HepG2 (cell line): Measurements from ENCODE around the gene ANXA9. TPM values are rescaled to one million over a fixed set of nuclear protein-coding genes. Genes with fewer than 3 reads are reported as not detected.

Experiments
- GZF1 ChIP-seq: sonication (generic); formaldehyde crosslinking; IDR thresholded peaks from 2 replicates; pipeline ENCODE4 v1.5.1; 2020; ENCODE audit warnings: mild to moderate bottlenecking, missing genetic modification reagents
- JDP2 ChIP-seq: sonication (generic); formaldehyde crosslinking; IDR thresholded peaks from 2 replicates; pipeline ENCODE4 v1.8.1; 2022; ENCODE audit warnings: missing genetic modification reagents, borderline replicate concordance
- MED13 ChIP-seq: sonication (generic); formaldehyde crosslinking; IDR thresholded peaks from 2 replicates; pipeline ENCODE4 v1.5.0; 2020; ENCODE audit warnings: missing genetic modification reagents
- NFRKB ChIP-seq: fragments of 450-650 bp; IDR thresholded peaks from 2 replicates; pipeline ENCODE4 v1.6.1; 2017
- NR2F6 ChIP-seq, 2 experiments: IDR thresholded peaks; 2 replicates each; pipeline ENCODE4 v1.6.1; 2016; ENCODE audit warnings: antibody characterized with exemption in 1 of 2, mild to moderate bottlenecking in 1 of 2
- PPARG ChIP-seq: conservative IDR thresholded peaks from 2 replicates; pipeline ENCODE4 v1.6.1; 2016; ENCODE audit warnings: missing biosample characterization, missing genetic modification reagents
- RARA ChIP-seq: IDR thresholded peaks from 2 replicates; pipeline ENCODE4 v1.6.1; 2016; ENCODE audit warnings: missing genetic modification reagents, missing compliant biosample characterization
- ZFP1 ChIP-seq: IDR thresholded peaks from 2 replicates; pipeline ENCODE4 v1.6.1; 2016
- polyA plus RNA-seq, 8 experiments: library from polyadenylated mRNA; depleted of rRNA in 3 of 8; stranded (reverse) in 7 of 8; unstranded in 1 of 8; fragments of >200 nt; fragmentation: Illumina TruSeq in 4 of 8; extraction: Trizol in 4 of 8; gene quantifications; 2 replicates each; pipeline versions ENCODE4 v1.2.1 to v1.2.3, GENCODE V29; 2011 to 2016; ENCODE audit warnings: low read depth in 4 of 8, missing spikeins in 1 of 8, mixed read lengths in 1 of 8; ENCODE audit not compliant: insufficient read depth in 1 of 8
- total RNA-seq, 5 experiments: library from RNA; depleted of rRNA; stranded (reverse); fragments of >200 nt; fragmentation: Illumina TruSeq; extraction: Trizol; gene quantifications; 2 replicates each; pipeline ENCODE4 v1.2.3, GENCODE V29; 2016; ENCODE audit warnings: low read depth in 1 of 5
- TF ChIP-seq, protein P1 (sequence below): sonication (generic); formaldehyde crosslinking; IDR thresholded peaks from 2 replicates; pipeline ENCODE4 v1.4.0; 2020; ENCODE audit warnings: missing genetic modification reagents
- TF ChIP-seq, protein P2 (sequence below), 2 experiments: IDR thresholded peaks; 2 replicates each; pipeline ENCODE4 v1.6.1; 2011 to 2012; ENCODE audit warnings: low read length in 2 of 2, borderline replicate concordance in 1 of 2, low read depth in 1 of 2, mild to moderate bottlenecking in 1 of 2, moderate library complexity in 1 of 2
- TF ChIP-seq, protein P3 (sequence below): sonication (generic); formaldehyde crosslinking; conservative IDR thresholded peaks from 2 replicates; pipeline ENCODE4 v1.8.0; 2022; ENCODE audit warnings: low read depth, missing genetic modification reagents
- TF ChIP-seq, protein P4 (sequence below): sonication (generic); formaldehyde crosslinking; IDR thresholded peaks from 2 replicates; pipeline ENCODE4 v1.5.0; 2020; ENCODE audit warnings: mild to moderate bottlenecking, missing genetic modification reagents
- TF ChIP-seq, protein P5 (sequence below): IDR thresholded peaks from 2 replicates; pipeline ENCODE4 v1.6.1; 2012; ENCODE audit warnings: low read depth, low read length, improper control_type of control experiment
- TF ChIP-seq, protein P6 (sequence below): sonication (generic); formaldehyde crosslinking; IDR thresholded peaks from 2 replicates; pipeline ENCODE4 v1.4.0; 2020; ENCODE audit warnings: missing genetic modification reagents
- TF ChIP-seq, protein P7 (sequence below): sonication (generic); formaldehyde crosslinking; IDR thresholded peaks from 2 replicates; pipeline ENCODE4 v1.4.0; 2020; ENCODE audit warnings: missing genetic modification reagents

Gene ANXA9
- total and polyA plus RNA-seq, 2 of the 13 experiments (the other 11 are each of a cell fraction or from before 2014, with no cell fraction given), result 13.3 to 23.9 TPM

DNA sequence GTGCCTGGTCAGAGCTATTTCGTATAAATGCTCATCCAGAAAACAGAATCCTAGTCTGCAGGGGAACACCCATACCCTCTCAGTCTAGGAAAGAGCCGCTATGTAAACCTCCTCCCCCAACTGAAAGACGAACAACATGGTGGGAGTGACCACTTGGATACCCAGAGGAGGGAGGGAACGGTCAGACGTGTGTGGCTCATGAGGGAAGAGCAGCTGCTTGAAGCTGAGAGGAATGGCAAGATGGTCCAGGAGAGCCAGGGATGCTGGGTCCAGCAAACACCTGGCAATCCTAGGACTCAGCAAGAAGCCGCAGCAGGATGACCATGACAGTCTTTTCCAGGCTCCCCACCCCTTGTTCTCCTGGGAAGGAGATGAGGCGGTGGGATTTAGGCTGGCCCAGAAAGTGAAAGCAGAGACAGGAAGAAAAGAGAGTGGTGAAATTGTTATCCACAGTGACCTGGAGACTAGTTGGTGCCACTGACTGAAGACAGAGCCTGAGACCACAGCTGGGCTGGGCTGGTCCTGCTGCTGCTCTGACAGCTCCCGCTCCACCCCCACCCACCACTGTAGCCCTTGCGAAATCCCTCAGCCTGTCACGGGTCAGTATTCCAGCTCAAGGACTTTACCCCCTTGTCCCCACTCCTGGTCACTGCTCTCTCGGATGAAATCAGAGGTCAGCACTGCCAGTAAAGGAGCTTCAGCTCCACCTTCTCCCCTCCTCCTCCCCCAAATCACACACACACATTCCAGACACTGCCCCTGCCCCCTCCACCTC lies 11.1 kb upstream of the ANXA9 start (continued):
- TF ChIP-seq, protein P1, sequence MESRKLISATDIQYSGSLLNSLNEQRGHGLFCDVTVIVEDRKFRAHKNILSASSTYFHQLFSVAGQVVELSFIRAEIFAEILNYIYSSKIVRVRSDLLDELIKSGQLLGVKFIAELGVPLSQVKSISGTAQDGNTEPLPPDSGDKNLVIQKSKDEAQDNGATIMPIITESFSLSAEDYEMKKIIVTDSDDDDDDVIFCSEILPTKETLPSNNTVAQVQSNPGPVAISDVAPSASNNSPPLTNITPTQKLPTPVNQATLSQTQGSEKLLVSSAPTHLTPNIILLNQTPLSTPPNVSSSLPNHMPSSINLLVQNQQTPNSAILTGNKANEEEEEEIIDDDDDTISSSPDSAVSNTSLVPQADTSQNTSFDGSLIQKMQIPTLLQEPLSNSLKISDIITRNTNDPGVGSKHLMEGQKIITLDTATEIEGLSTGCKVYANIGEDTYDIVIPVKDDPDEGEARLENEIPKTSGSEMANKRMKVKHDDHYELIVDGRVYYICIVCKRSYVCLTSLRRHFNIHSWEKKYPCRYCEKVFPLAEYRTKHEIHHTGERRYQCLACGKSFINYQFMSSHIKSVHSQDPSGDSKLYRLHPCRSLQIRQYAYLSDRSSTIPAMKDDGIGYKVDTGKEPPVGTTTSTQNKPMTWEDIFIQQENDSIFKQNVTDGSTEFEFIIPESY (CRISPR knock-in tag), result peak; percentile 50; the same call in 1 of the 2 replicates
- 0 out of 2 replicates have a peak, but pooled peaks have one; percentile 47 for TF ChIP-seq PPARG (CRISPR knock-in tag)
- TF ChIP-seq MED13 (CRISPR knock-in tag), result peak; percentile 71; the same call in 1 of the 2 replicates
- 0 out of 2 replicates have a peak, but pooled peaks have one; percentile 58 for TF ChIP-seq ZFP1 (CRISPR knock-in tag)
- no peak for TF ChIP-seq GZF1
- TF ChIP-seq, protein P2, sequence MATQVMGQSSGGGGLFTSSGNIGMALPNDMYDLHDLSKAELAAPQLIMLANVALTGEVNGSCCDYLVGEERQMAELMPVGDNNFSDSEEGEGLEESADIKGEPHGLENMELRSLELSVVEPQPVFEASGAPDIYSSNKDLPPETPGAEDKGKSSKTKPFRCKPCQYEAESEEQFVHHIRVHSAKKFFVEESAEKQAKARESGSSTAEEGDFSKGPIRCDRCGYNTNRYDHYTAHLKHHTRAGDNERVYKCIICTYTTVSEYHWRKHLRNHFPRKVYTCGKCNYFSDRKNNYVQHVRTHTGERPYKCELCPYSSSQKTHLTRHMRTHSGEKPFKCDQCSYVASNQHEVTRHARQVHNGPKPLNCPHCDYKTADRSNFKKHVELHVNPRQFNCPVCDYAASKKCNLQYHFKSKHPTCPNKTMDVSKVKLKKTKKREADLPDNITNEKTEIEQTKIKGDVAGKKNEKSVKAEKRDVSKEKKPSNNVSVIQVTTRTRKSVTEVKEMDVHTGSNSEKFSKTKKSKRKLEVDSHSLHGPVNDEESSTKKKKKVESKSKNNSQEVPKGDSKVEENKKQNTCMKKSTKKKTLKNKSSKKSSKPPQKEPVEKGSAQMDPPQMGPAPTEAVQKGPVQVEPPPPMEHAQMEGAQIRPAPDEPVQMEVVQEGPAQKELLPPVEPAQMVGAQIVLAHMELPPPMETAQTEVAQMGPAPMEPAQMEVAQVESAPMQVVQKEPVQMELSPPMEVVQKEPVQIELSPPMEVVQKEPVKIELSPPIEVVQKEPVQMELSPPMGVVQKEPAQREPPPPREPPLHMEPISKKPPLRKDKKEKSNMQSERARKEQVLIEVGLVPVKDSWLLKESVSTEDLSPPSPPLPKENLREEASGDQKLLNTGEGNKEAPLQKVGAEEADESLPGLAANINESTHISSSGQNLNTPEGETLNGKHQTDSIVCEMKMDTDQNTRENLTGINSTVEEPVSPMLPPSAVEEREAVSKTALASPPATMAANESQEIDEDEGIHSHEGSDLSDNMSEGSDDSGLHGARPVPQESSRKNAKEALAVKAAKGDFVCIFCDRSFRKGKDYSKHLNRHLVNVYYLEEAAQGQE (IDR thresholded peaks at IDR 0.05; ENCODE audit: borderline replicate concordance in 1 of 2, low read depth in 1 of 2, low read length in 2 of 2), result peak in 1 of 2 experiments; percentile 57; a peak in 1 of 4 replicates
- TF ChIP-seq, protein P3, sequence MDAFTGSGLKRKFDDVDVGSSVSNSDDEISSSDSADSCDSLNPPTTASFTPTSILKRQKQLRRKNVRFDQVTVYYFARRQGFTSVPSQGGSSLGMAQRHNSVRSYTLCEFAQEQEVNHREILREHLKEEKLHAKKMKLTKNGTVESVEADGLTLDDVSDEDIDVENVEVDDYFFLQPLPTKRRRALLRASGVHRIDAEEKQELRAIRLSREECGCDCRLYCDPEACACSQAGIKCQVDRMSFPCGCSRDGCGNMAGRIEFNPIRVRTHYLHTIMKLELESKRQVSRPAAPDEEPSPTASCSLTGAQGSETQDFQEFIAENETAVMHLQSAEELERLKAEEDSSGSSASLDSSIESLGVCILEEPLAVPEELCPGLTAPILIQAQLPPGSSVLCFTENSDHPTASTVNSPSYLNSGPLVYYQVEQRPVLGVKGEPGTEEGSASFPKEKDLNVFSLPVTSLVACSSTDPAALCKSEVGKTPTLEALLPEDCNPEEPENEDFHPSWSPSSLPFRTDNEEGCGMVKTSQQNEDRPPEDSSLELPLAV (CRISPR knock-in tag), result no peak
- TF ChIP-seq RARA (CRISPR knock-in tag), result peak; percentile 92
- no peak for TF ChIP-seq NFRKB
- TF ChIP-seq, protein P4, sequence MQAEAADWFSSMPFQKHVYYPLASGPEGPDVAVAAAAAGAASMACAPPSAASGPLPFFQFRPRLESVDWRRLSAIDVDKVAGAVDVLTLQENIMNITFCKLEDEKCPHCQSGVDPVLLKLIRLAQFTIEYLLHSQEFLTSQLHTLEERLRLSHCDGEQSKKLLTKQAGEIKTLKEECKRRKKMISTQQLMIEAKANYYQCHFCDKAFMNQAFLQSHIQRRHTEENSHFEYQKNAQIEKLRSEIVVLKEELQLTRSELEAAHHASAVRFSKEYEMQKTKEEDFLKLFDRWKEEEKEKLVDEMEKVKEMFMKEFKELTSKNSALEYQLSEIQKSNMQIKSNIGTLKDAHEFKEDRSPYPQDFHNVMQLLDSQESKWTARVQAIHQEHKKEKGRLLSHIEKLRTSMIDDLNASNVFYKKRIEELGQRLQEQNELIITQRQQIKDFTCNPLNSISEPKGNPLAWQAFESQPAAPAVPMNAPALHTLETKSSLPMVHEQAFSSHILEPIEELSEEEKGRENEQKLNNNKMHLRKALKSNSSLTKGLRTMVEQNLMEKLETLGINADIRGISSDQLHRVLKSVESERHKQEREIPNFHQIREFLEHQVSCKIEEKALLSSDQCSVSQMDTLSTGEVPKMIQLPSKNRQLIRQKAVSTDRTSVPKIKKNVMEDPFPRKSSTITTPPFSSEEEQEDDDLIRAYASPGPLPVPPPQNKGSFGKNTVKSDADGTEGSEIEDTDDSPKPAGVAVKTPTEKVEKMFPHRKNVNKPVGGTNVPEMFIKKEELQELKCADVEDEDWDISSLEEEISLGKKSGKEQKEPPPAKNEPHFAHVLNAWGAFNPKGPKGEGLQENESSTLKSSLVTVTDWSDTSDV (CRISPR knock-in tag), result no peak
- TF ChIP-seq, protein P5, sequence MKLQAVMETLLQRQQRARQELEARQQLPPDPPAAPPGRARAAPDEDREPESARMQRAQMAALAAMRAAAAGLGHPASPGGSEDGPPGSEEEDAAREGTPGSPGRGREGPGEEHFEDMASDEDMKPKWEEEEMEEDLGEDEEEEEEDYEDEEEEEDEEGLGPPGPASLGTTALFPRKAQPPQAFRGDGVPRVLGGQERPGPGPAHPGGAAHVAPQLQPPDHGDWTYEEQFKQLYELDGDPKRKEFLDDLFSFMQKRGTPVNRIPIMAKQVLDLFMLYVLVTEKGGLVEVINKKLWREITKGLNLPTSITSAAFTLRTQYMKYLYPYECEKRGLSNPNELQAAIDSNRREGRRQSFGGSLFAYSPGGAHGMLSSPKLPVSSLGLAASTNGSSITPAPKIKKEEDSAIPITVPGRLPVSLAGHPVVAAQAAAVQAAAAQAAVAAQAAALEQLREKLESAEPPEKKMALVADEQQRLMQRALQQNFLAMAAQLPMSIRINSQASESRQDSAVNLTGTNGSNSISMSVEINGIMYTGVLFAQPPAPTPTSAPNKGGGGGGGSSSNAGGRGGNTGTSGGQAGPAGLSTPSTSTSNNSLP, result peak; percentile 70
- TF ChIP-seq, protein P6, sequence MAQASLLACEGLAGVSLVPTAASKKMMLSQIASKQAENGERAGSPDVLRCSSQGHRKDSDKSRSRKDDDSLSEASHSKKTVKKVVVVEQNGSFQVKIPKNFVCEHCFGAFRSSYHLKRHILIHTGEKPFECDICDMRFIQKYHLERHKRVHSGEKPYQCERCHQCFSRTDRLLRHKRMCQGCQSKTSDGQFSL (CRISPR knock-in tag), result no peak; the same call in 1 of the 2 replicates
- peak; percentile 94 for TF ChIP-seq NR2F6 (IDR thresholded peaks at IDR 0.05)
- peak; percentile 97 for TF ChIP-seq NR2F6 (CRISPR knock-in tag; IDR thresholded peaks at IDR 0.05)
- TF ChIP-seq, protein P7, sequence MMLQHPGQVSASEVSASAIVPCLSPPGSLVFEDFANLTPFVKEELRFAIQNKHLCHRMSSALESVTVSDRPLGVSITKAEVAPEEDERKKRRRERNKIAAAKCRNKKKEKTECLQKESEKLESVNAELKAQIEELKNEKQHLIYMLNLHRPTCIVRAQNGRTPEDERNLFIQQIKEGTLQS (CRISPR knock-in tag), result peak; percentile 78; the same call in 1 of the 2 replicates
- no peak; the same call in 1 of the 2 replicates for TF ChIP-seq JDP2 (CRISPR knock-in tag)
